Stimulated activated CD4-positive, alpha-beta T cell treated with anti-CD3 and anti-CD28 coated beads, TNF-alpha, amount 100 ng/mL, for 48 hours (primary cell): Measurements from ENCODE around the gene FNTB.

Experiments used
- DNase-seq, 3 donors: peaks; one replicate each; pipeline ENCODE4 v3.0.0-alpha.2; 2020; ENCODE audit warnings: low read depth in 3 of 3

Gene FNTB

DNA sequence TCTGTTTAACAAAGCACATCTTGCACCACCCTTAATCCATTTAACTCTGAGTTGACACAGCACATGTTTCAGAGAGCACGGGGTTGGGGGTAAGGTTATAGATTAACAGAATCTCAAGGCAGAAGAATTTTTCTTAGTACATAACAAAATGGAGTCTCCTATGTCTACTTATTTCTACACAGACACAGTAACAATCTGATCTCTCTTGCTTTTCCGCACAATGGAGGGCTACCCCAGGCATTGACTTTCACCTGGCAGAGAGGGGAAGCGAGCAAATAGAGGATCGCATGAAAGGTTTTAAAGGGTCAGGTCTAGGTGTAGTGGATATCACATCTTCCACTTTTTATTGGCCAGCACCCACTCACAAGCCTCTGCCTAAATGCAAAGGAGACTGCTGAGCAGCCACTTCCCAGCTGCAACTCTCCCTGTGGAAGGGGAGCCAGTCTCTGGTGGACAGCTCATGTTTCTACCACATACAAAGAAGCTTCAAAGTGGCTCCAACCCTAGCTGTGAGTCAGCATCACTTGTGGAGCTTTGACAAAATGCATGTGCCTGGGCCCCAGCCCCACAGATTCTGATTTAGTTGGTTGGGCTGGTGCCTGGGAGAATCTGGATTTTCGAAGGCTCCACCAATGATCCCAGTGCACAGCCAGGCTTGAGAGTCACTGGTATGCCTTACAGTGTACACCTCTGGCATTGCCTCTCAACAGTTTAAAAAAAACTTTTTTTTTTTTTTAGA lies 7.2 kb upstream of the FNTB start:
- DNase-seq, result no peak

- DNase-seq, result no peak
These were observed 3.0 kb upstream of the FNTB start for GRCh38 chr14:64983439-64984310.

DNA sequence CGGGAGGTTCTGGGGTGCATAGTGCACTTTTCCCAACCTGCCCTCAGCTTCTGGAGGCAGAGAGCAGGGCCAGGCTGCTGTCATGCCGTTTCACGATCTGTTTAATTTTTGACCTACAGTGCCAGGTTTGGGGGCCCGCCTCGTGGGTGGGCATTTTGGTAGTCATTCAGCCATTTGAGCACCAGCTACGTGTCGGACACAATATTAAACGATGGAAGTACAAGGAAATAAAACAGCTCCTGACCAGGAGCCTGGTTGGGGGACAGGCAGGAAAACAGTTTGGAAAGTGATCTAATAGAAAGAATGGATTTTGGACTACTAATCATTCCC lies 708 bp downstream of the FNTB start:
- DNase-seq, result no peak

GRCh38 chr14:64990296-64990695 lies 3.6 kb downstream of the FNTB start:
- DNase-seq, result no peak

DNA sequence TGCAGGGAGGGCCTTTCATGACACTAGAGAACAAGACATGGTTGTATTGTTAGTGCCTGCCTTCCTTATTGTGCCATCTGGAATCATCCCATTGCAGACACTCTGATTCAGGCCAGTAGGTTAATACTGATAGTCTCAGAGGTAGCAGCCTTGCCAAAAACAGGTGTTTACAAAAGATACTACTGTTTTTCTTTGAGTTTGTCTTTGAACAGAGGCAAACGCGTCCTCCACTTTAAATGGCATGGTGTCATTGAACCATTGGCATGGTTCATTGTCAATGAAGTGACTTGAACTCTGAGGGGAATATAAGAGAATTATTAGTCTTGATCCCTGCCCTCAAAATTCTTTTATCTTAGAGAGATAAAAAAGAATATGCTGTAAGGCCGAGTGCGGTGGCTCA lies 4.2 kb downstream of the FNTB start:
- DNase-seq, result no peak

- no peak for DNase-seq
These were observed 5.7 kb downstream of the FNTB start for GRCh38 chr14:64992328-64992885.

DNA sequence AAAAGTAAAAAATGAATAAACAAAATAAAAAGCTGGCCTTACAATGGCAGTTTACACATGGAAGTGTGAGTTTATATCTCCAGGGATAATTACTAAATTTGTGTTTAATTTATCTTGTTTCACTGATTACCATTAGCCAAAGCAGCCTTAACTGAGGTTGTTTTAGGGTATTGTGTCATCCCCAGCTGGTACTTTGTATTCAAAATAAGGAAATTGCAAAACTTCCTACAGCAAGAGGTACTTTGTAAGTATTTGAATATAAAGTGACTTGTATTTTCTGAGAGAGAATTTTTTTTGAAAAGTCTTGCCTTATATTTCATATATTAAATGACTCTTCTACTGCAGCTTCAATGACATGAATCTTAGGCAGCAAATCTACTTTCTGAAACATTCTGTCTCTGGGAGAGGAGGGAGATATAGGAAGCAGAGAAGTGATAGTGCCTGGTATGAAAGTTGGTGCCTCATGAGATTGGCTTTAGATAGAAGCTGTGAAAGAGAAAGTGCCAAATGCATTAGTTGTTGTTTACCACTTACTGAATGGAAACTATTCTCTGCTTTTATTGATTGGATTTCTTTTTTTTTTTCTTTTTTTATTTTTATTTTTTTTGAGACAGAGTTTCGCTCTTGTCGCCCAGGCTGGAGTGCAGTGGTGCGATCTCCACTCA lies 6.7 kb downstream of the FNTB start:
- DNase-seq, result no peak

DNA sequence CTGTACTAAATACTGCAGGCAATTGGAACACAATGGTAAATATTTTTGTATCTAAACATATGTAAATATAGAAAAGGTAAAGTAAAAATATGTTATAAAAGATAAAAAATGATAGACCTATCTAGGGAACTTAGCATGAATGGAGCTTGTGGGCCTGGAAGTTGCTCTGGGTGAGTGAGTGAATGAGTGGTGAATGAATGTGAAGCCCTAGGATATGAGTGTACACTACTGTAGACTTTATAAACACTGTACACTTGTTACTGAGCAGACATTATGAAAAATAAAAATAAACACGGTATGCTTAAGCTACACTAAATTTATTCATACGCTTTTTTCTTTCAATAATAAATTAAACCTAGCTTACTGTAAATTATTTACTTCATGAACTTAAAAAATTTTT lies 7.8 kb downstream of the FNTB start:
- DNase-seq, result no peak

- DNase-seq, result no peak
These were observed 8.6 kb downstream of the FNTB start for GRCh38 chr14:64995291-64995690.

GRCh38 chr14:64997108-64997794 lies 10.6 kb downstream of the FNTB start:
- DNase-seq, result no peak

GRCh38 chr14:64998455-64998931 lies 11.8 kb downstream of the FNTB start:
- DNase-seq, result no peak

- DNase-seq, result no peak
These were observed 14.3 kb downstream of the FNTB start for GRCh38 chr14:65000898-65001591.

DNA sequence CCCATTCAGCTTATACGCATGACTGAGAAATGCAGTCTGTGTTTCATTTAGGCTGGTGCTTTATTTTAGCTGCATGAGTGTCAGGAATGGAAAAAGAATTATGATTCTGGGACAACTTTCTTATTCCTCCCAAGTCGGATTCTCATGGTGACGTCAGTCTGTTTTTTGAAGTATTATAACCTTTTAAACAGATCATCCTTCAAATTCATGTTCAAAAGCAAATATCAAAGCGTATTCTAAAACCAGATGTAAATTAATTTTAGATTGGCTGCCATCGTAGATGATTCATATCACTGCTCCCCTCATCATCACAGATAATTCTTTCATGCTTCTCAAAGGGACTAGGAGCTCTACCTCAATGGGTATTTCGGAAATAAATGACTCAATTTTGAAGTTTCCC lies 15.0 kb downstream of the FNTB start:
- DNase-seq, result no peak

DNA sequence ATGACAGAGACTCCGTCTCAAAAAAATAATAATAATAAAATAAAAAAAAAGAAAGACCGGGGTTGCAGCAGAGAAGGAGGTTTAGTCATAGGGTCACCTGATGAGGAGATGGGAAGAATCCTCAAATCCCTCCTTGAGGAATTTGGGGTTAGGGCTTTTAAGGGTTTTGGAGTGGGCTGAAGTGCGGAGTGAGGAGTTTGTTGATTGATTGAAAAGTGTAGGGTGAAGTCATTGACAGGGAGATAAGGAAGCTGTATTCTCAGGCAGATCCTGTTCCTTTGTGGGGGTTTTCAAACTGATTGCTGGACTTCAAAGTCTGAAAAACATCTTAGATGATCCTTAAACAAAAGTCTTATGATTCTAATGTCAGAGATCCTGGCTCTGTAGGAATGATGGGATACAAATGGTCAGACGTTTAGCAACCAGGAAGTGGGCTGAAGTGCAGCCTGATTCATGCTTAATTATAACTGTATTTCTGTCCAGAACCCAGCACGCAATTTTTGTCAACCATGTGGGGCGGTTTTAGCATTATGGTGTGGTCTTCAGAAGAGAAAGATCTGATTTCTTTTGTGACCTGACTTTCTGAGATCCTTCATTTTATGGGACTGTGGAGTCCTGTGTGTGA lies 16.0 kb downstream of the FNTB start:
- no peak for DNase-seq

GRCh38 chr14:65003394-65003793 lies 16.7 kb downstream of the FNTB start:
- DNase-seq, result no peak

DNA sequence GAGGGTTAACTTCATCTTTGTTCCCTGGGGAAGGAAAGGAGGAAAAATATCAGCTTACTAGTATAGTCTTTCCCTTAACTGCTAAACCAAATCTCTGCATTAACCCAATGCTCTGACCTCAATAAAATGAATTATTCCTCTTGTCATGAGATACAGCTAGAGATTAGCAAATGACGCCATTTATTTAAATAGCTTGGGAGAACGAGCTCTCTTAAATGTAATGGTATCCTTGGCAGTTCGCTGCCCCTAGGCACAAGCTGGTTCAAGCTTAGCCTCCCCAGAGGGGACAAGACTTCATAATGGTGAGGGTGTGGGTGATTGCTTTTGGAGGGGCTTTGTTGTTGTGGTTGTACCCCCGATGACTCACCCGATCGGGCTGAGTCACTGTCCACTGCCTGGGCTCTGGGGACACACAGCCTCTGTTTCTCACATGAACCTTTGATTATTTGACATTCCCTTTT lies 19.6 kb downstream of the FNTB start:
- no peak for DNase-seq

- DNase-seq, result no peak
These were observed 20.5 kb downstream of the FNTB start for GRCh38 chr14:65007202-65007601.

DNA sequence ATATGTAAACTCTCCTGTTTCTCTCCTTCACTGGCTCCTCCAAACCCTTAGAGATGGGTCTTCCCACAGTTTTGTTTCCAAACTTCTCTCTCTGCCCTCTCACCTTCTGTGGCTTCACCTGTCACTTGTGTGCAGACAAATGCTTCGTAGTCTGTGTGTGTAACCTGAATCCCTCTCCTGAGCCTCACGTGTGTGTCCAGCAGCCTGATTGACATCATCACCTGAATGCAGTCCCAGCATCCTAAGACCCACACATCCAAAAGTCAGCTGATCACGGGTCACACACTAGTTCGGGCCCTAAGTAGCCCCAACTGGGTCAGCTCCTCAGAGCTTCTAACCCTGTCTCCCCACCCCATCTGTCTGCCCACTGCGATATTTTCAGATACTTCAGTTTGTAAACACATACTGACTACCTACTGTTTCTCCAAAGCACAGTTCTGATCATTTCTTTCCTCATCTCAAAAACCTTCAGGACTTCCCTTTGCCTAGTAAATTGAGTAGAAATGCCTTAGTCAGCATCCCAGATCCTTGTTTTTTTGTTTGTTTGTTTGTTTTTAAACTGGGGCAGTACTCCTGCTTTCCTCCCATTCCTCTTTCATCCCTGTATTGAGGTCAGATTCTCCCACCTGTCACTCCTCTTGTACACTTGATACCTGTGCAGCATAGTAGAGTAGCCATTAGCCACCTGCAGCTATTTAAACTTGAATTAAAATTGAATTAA lies 23.7 kb downstream of the FNTB start:
- DNase-seq, result no peak

DNA sequence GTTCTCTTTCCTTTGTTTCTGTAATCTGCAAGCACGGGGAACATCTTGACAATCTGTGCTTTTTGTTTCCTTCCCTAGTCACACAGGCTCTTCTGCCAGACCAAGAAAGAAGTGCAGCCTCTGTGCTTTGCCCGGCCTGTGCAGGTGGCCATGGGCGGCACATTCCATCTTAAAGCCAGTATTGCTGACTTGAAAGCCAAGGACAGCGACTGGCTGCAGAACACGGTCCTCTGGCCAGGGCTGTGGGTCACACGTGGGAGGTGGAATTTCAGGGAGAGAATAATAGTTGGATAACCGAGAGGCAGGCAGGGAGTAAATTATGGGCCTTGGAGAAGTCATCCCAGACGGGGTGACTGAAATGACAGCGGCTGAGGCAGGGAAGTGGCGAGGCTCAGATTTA lies 24.8 kb downstream of the FNTB start:
- no peak for DNase-seq

- DNase-seq, result no peak
These were observed 25.7 kb downstream of the FNTB start for GRCh38 chr14:65012353-65012752.
